Tibial nerve (tissue), 4 donors: ENCODE data around the gene MET.

ENCODE experiments used
- EP300 ChIP-seq, 2 donors: sonication (generic); formaldehyde crosslinking; IDR thresholded peaks; one replicate each; pipeline ENCODE4 v1.6.1; 2017; ENCODE audit warnings: antibody characterized with exemption in 2 of 2, mild to moderate bottlenecking in 1 of 2
- POLR2A ChIP-seq, 2 donors: fragments of 450-650 bp; IDR thresholded peaks; one replicate each; pipeline ENCODE4 v1.6.1; 2017; ENCODE audit warnings: antibody characterized with exemption in 2 of 2, mild to moderate bottlenecking in 2 of 2, moderate library complexity in 2 of 2
- TF ChIP-seq, protein P1 (sequence below), 5 experiments: fragments of 200-600 bp in 3 of 5; fragments of 450-650 bp in 2 of 5; sonication (generic) in 3 of 5; IDR thresholded peaks; one replicate each; pipeline ENCODE4 v1.5.1; 2016 to 2019; ENCODE audit warnings: antibody characterized with exemption in 5 of 5, mild to moderate bottlenecking in 3 of 5, moderate library complexity in 2 of 5

DNA sequence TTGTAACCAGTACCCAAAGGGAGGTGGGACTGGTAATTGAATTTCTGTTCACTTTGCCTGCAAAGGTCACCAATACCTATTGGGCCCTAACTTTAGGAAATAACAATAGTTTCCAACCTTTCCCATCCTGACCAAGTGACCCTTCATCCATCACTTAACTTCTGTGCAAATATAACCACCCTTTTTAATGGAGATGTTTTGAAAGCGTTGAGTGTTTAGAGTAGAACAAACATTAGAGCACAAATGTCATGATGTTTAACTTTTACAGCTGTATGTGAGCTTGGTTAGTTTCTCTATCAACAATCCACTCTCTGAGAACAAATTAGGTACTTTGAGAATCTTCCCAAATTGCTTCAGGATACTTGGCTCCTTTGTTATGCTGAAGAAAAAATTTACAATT lies 66.4 kb downstream of the MET start:
- TF ChIP-seq, protein P1, sequence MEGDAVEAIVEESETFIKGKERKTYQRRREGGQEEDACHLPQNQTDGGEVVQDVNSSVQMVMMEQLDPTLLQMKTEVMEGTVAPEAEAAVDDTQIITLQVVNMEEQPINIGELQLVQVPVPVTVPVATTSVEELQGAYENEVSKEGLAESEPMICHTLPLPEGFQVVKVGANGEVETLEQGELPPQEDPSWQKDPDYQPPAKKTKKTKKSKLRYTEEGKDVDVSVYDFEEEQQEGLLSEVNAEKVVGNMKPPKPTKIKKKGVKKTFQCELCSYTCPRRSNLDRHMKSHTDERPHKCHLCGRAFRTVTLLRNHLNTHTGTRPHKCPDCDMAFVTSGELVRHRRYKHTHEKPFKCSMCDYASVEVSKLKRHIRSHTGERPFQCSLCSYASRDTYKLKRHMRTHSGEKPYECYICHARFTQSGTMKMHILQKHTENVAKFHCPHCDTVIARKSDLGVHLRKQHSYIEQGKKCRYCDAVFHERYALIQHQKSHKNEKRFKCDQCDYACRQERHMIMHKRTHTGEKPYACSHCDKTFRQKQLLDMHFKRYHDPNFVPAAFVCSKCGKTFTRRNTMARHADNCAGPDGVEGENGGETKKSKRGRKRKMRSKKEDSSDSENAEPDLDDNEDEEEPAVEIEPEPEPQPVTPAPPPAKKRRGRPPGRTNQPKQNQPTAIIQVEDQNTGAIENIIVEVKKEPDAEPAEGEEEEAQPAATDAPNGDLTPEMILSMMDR (IDR thresholded peaks at IDR 0.05): no peak
- TF ChIP-seq POLR2A (IDR thresholded peaks at IDR 0.05) (no peak), EP300 (IDR thresholded peaks at IDR 0.05) (no peak)
